ENCODE data around the gene MKS1. TPM values are rescaled to one million over a fixed set of nuclear protein-coding genes. Genes with fewer than 3 reads are reported as not detected.

Gene MKS1
- total and polyA plus RNA-seq, 10 of the 15 experiments (the other 5 are each of a cell fraction or from before 2014, with no cell fraction given): 5.7 to 21.4 (median 13.9) TPM

DNA sequence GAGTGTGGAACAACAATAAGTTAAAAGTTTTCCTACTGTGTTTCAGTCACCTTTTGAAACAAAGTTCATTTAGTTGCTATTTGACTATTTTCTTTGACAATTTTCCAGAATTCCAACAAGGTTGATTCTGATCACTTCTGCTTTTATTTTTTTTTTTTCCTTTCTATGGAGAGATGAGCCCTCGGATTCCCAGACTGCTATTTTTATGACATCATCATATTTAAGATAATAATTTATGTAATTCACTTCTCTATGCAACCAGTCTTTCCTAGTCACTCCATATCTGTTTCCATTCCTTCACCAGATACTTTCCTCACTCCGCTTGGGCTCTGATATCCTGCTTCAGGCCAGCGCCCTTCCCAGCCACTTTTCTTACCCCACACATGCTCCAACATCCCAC, 44.2 kb downstream of the MKS1 start (continued):
- TF ChIP-seq HCFC1 (IDR thresholded peaks at IDR 0.05; ENCODE audit: low read length): no peak
- TF ChIP-seq CHD2 (IDR thresholded peaks at IDR 0.05; ENCODE audit: borderline replicate concordance, low read depth, low read length): no peak

DNA sequence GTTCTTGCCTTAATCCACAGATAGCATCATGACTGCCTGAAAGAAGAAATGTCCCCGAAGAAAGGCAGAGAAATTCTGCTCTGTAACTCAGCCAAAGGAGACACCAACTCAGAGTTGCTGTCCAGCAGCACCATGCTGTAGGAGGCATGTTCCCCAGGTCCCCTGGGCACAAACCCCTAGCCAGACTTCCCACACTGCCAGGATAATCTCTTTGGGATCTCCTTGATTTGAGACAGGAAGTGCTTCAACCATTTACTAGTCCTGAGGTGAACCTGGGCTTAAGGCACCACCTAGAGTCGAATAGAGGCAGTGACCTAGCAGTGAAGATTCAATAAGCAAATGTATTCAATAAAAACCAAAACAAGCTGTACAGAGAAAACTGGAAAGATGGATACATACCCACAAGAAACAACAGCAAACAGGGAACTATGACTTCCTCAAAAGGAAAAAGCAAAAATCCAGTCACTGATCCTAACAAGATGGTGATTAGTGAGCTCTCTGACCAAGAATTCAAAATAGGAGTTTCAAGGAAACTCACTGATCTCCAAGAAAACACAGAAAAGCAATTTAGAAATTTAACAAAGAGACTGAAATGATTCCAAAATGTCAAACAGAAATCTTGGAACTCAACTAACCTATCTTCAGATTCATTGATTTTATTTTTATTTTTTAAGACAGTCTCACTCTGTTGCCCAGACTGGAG, 46.5 kb downstream of the MKS1 start:
- no TSS peak for BruUV-seq (replicated peaks)
- Histone ChIP-seq H3K4me3 (no peak overlapping the region), H3K27ac (ENCODE audit: control insufficient read depth, insufficient read depth) (no peak overlapping the region), H3K79me2 (ENCODE audit: control insufficient read depth, insufficient read depth, low read length) (no peaks in the 10 kb centered on the region), H2AFZ (ENCODE audit: control insufficient read depth, low read depth, low read length) (no peak overlapping the region), H3K27me3 (replicated peaks in 1 of 2; ENCODE audit: control insufficient read depth in 2 of 2, insufficient read depth in 2 of 2, low read length in 1 of 2) (no peaks in the 10 kb centered on the region; a peak in 2 of 4 replicates), H3K9me3 (replicated peaks; ENCODE audit: control insufficient read depth, insufficient read depth, low read length) (no peaks in the 10 kb centered on the region), H3K9ac (ENCODE audit: control insufficient read depth, insufficient read depth, low read length) (no peak overlapping the region), H3K4me2 (ENCODE audit: control insufficient read depth, insufficient read depth) (no peak overlapping the region), H3K36me3 (ENCODE audit: control insufficient read depth in 2 of 2, insufficient read depth in 2 of 2, low read length in 1 of 2) (no peaks in the 10 kb centered on the region), H4K20me1 (ENCODE audit: control insufficient read depth, insufficient read depth) (no peaks in the 10 kb centered on the region), H3K4me1 (ENCODE audit: control insufficient read depth, insufficient read depth, low read length) (no peaks in the 10 kb centered on the region)
- intact Hi-C loops (cut with micrococcal nuclease; ENCODE audit: unreplicated experiment) (loop anchor here (1.0 to 5.0 kb wide), 2 partner anchors 60 to 322 kb away; partner anchors contain the start of gene MRPS23), in situ Hi-C loops (cut with MboI) (no loop called here)
- peak; percentile 78 for ATAC-seq
- 10% methylated on average over 2 of the region's 2 CpGs for WGBS (ENCODE audit: insufficient coverage, insufficient replicate concordance, low lambda C conversion rate, missing lambda C conversion rate)
- DNase-seq (ENCODE audit: low read depth, low spot score): peak; percentile 3
- RAD21 ChIA-PET (ENCODE audit: unreplicated experiment): interaction anchor here (1.4 kb wide), 1 partner anchor 9 kb away, joined by 5 read pairs; no protein-coding TSS in a partner anchor
- no peak for FAIRE-seq
- CTCF ChIA-PET: interaction anchor here (0.7 to 1.5 kb wide), 8 partner anchors 9 to 280 kb away, joined by 3 to 5 read pairs (median 3); no protein-coding TSS in a partner anchor
- POLR2A ChIA-PET: no interaction called here
- SMC1A ChIA-PET (ENCODE audit: uncharacterized antibody, unreplicated experiment): interaction anchor here (1.3 kb wide), 1 partner anchor 9 kb away, joined by 5 read pairs; no protein-coding TSS in a partner anchor
- TF ChIP-seq, protein P1, sequence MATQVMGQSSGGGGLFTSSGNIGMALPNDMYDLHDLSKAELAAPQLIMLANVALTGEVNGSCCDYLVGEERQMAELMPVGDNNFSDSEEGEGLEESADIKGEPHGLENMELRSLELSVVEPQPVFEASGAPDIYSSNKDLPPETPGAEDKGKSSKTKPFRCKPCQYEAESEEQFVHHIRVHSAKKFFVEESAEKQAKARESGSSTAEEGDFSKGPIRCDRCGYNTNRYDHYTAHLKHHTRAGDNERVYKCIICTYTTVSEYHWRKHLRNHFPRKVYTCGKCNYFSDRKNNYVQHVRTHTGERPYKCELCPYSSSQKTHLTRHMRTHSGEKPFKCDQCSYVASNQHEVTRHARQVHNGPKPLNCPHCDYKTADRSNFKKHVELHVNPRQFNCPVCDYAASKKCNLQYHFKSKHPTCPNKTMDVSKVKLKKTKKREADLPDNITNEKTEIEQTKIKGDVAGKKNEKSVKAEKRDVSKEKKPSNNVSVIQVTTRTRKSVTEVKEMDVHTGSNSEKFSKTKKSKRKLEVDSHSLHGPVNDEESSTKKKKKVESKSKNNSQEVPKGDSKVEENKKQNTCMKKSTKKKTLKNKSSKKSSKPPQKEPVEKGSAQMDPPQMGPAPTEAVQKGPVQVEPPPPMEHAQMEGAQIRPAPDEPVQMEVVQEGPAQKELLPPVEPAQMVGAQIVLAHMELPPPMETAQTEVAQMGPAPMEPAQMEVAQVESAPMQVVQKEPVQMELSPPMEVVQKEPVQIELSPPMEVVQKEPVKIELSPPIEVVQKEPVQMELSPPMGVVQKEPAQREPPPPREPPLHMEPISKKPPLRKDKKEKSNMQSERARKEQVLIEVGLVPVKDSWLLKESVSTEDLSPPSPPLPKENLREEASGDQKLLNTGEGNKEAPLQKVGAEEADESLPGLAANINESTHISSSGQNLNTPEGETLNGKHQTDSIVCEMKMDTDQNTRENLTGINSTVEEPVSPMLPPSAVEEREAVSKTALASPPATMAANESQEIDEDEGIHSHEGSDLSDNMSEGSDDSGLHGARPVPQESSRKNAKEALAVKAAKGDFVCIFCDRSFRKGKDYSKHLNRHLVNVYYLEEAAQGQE (IDR thresholded peaks at IDR 0.05; ENCODE audit: low read depth, low read length): peak; percentile 69; the same call in 1 of the 2 replicates
- no peak for TF ChIP-seq STAT1 (conservative IDR thresholded peaks at IDR 0.05)
- TF ChIP-seq, protein P2, sequence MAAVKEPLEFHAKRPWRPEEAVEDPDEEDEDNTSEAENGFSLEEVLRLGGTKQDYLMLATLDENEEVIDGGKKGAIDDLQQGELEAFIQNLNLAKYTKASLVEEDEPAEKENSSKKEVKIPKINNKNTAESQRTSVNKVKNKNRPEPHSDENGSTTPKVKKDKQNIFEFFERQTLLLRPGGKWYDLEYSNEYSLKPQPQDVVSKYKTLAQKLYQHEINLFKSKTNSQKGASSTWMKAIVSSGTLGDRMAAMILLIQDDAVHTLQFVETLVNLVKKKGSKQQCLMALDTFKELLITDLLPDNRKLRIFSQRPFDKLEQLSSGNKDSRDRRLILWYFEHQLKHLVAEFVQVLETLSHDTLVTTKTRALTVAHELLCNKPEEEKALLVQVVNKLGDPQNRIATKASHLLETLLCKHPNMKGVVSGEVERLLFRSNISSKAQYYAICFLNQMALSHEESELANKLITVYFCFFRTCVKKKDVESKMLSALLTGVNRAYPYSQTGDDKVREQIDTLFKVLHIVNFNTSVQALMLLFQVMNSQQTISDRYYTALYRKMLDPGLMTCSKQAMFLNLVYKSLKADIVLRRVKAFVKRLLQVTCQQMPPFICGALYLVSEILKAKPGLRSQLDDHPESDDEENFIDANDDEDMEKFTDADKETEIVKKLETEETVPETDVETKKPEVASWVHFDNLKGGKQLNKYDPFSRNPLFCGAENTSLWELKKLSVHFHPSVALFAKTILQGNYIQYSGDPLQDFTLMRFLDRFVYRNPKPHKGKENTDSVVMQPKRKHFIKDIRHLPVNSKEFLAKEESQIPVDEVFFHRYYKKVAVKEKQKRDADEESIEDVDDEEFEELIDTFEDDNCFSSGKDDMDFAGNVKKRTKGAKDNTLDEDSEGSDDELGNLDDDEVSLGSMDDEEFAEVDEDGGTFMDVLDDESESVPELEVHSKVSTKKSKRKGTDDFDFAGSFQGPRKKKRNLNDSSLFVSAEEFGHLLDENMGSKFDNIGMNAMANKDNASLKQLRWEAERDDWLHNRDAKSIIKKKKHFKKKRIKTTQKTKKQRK (IDR thresholded peaks at IDR 0.05; ENCODE audit: low read depth, low read length): no peak
- no peak for TF ChIP-seq CHD1 (IDR thresholded peaks at IDR 0.05; ENCODE audit: low read depth, low read length)
- no peak for TF ChIP-seq NR2C1 (IDR thresholded peaks at IDR 0.05)
- no peak for TF ChIP-seq HDAC2 (IDR thresholded peaks at IDR 0.05)
- TF ChIP-seq CBFB (IDR thresholded peaks at IDR 0.05; ENCODE audit: low read depth): no peak
- TF ChIP-seq, protein P3, sequence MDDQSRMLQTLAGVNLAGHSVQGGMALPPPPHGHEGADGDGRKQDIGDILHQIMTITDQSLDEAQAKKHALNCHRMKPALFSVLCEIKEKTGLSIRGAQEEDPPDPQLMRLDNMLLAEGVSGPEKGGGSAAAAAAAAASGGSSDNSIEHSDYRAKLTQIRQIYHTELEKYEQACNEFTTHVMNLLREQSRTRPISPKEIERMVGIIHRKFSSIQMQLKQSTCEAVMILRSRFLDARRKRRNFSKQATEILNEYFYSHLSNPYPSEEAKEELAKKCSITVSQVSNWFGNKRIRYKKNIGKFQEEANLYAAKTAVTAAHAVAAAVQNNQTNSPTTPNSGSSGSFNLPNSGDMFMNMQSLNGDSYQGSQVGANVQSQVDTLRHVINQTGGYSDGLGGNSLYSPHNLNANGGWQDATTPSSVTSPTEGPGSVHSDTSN (IDR thresholded peaks at IDR 0.05; ENCODE audit: insufficient replicate concordance, low read depth, low read length): no peak
- no peak for TF ChIP-seq NFYB (IDR thresholded peaks at IDR 0.05; ENCODE audit: insufficient read depth, low read depth, low read length)
- TF ChIP-seq PAX8 (IDR thresholded peaks at IDR 0.05): no peak
- TF ChIP-seq GATAD2B (conservative IDR thresholded peaks at IDR 0.05; ENCODE audit: low read depth): no peak
- TF ChIP-seq BMI1 (IDR thresholded peaks at IDR 0.05; ENCODE audit: borderline replicate concordance): no peak
- no peak for TF ChIP-seq CREB1 (IDR thresholded peaks at IDR 0.05; ENCODE audit: low read depth)

All from GM12878 (cell line).